SU-DHL-6 (cell line): ENCODE measurements around the gene RBMX2.

Experiments
- CTCF ChIP-seq: fragments of 200-600 bp; sonication (generic); IDR thresholded peaks from one replicate; pipeline ENCODE4 v1.5.1; 2017; ENCODE audit warnings: antibody characterized with exemption, mild to moderate bottlenecking, low read length, moderate library complexity; ENCODE audit not compliant: insufficient read depth, poor library complexity, severe bottlenecking
- EZH2phosphoT487 ChIP-seq: fragments of 200-600 bp; sonication (generic), shearing (Covaris generic); conservative IDR thresholded peaks from 2 replicates; pipeline ENCODE4 v1.6.1; 2018; ENCODE audit warnings: mild to moderate bottlenecking, antibody characterized with exemption, low read length, moderate library complexity, mixed read lengths

- no peak for TF ChIP-seq CTCF
- no peak for TF ChIP-seq EZH2phosphoT487
These were observed 25.7 kb upstream of the RBMX2 start for GRCh38 chrX:130376077-130376476.
